Subcutaneous abdominal adipose tissue (tissue), 5 donors: ENCODE data around the gene TTLL9.

ENCODE experiments used
- H3K27ac ChIP-seq: one replicate; pipeline ENCODE4 v1.7.0; 2013; ENCODE audit warnings: low read depth, mild to moderate bottlenecking, inconsistent platforms, low read length, moderate library complexity
- H3K27me3 ChIP-seq, 5 donors: one replicate each; pipeline ENCODE4 v1.7.0; 2013; ENCODE audit warnings: low read length in 5 of 5, inconsistent platforms in 1 of 5; ENCODE audit not compliant: control insufficient read depth in 5 of 5, insufficient read depth in 4 of 5
- H3K36me3 ChIP-seq, 5 donors: one replicate each; pipeline ENCODE4 v1.7.0; 2013; ENCODE audit warnings: low read length in 5 of 5; ENCODE audit not compliant: control insufficient read depth in 5 of 5, insufficient read depth in 5 of 5
- H3K4me1 ChIP-seq, 5 donors: one replicate each; pipeline ENCODE4 v1.7.0; 2013; ENCODE audit warnings: low read length in 5 of 5, mild to moderate bottlenecking in 3 of 5, moderate library complexity in 1 of 5; ENCODE audit not compliant: control insufficient read depth in 5 of 5, insufficient read depth in 5 of 5
- H3K4me3 ChIP-seq, 5 donors: one replicate each; pipeline ENCODE4 v1.7.0; 2013; ENCODE audit warnings: low read length in 5 of 5, low read depth in 1 of 5
- H3K9ac ChIP-seq, 5 donors: one replicate each; pipeline ENCODE4 v1.7.0; 2013; ENCODE audit warnings: low read length in 5 of 5, mild to moderate bottlenecking in 4 of 5, moderate library complexity in 3 of 5
- H3K9me3 ChIP-seq, 5 donors: one replicate each; pipeline ENCODE4 v1.7.0; 2013; ENCODE audit warnings: low read length in 5 of 5; ENCODE audit not compliant: control insufficient read depth in 5 of 5
- donor health status: healthy.
- donor health status: healthy.
- donor health status: healthy.
- donor health status: healthy.
- donor health status: healthy.

The TTLL9 gene

GRCh38 chr20:31990641-31991338 lies 120.4 kb downstream of the TTLL9 start:
- H3K27ac ChIP-seq, result no peak overlapping the region
- H3K4me1 ChIP-seq, result peaks cover 0 to 3% (median 0%) of the 10 kb centered on the region in 5 donors
- no peak overlapping the region for H3K4me3 ChIP-seq
- peaks cover 16 to 29% (median 21%) of the 10 kb centered on the region in 5 donors for H3K27me3 ChIP-seq
- no peaks in the 10 kb centered on the region for H3K36me3 ChIP-seq
- no peak overlapping the region for H3K9ac ChIP-seq
- no peaks in the 10 kb centered on the region for H3K9me3 ChIP-seq

GRCh38 chr20:31991339-31991705 lies 120.9 kb downstream of the TTLL9 start:
- no peak overlapping the region for H3K4me3 ChIP-seq
- no peaks in the 10 kb centered on the region for H3K9me3 ChIP-seq
- no peak overlapping the region for H3K9ac ChIP-seq
- peaks cover 17 to 32% (median 21%) of the 10 kb centered on the region in 5 donors for H3K27me3 ChIP-seq
- H3K4me1 ChIP-seq, result peaks cover 0 to 3% (median 0%) of the 10 kb centered on the region in 5 donors
- H3K27ac ChIP-seq, result no peak overlapping the region
- no peaks in the 10 kb centered on the region for H3K36me3 ChIP-seq

GRCh38 chr20:31992086-31992485 lies 121.7 kb downstream of the TTLL9 start:
- Histone ChIP-seq H3K36me3 (no peaks in the 10 kb centered on the region), H3K9ac (no peak overlapping the region), H3K4me1 (peaks cover 0 to 3% (median 0%) of the 10 kb centered on the region in 5 donors), H3K27me3 (peaks cover 19 to 32% (median 22%) of the 10 kb centered on the region in 5 donors), H3K4me3 (no peak overlapping the region), H3K9me3 (no peaks in the 10 kb centered on the region), H3K27ac (no peak overlapping the region)
